Measurements from ENCODE around the gene GBX1. TPM values are rescaled to one million over a fixed set of nuclear protein-coding genes. Genes with fewer than 3 reads are reported as not detected.

The GBX1 gene
- total RNA-seq, 1 experiment from 2014 or later: not detected

DNA sequence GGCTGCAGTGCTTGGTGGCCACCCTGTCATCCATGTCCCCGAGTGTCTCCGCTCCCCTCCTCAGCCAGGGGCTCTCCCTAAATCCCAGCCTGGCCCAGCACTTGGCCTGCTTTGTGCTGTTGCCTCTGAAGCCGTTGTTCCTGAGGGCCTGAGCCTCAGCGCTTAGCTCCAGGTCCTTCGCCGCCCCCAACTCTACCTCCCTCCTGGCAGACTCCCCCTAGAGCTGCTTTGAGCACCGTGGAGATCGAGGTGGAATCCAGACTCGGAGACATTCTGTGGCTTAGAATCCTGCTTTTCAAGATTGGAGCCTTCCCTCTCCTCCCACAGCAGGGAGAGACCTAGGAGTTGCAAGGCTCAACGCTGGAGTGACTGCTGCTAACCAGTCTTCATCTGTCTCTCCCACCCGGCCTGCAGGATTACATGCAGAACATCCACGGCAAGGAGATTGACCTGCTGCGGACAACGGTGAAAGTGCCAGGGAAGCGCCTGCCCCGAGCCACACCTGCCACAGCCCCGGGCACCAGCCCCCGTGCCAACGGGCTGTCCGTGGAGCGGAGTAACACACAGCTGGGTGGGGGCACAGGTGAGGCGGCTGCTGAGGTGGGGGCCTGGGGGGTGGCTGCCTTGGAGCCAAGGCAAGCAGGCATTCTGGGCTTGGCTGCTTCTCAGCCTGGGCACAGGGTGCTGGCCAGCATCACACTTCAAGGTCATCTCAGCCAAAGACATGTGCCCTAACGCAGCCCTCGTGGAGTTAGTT, 33.3 kb downstream of the GBX1 start:
- CTCF ChIA-PET: interaction anchor here (1.0 kb wide), 1 partner anchor 236 kb away, joined by 3 read pairs; no protein-coding TSS in a partner anchor
- H3K36me3 Mint-ChIP-seq (ENCODE audit: insufficient read depth, unreplicated experiment): peaks cover 44% of the 10 kb centered on the region
- TF ChIP-seq, protein P1, sequence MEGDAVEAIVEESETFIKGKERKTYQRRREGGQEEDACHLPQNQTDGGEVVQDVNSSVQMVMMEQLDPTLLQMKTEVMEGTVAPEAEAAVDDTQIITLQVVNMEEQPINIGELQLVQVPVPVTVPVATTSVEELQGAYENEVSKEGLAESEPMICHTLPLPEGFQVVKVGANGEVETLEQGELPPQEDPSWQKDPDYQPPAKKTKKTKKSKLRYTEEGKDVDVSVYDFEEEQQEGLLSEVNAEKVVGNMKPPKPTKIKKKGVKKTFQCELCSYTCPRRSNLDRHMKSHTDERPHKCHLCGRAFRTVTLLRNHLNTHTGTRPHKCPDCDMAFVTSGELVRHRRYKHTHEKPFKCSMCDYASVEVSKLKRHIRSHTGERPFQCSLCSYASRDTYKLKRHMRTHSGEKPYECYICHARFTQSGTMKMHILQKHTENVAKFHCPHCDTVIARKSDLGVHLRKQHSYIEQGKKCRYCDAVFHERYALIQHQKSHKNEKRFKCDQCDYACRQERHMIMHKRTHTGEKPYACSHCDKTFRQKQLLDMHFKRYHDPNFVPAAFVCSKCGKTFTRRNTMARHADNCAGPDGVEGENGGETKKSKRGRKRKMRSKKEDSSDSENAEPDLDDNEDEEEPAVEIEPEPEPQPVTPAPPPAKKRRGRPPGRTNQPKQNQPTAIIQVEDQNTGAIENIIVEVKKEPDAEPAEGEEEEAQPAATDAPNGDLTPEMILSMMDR (IDR thresholded peaks at IDR 0.05; ENCODE audit: unreplicated experiment): no peak
- H3K27ac Mint-ChIP-seq (ENCODE audit: low read depth, unreplicated experiment): no peak overlapping the region
- POLR2A ChIA-PET: no interaction called here
- no peak for DNase-seq (ENCODE audit: unreplicated experiment)
- H3K27me3 Mint-ChIP-seq (ENCODE audit: insufficient read depth, unreplicated experiment): no peaks in the 10 kb centered on the region
- no peaks in the 10 kb centered on the region for H3K9me3 Mint-ChIP-seq (ENCODE audit: unreplicated experiment)
- no TSS peak for BruUV-seq (replicated peaks)
- intact Hi-C loops (cut with micrococcal nuclease): no loop called here
- H3K4me1 Mint-ChIP-seq (ENCODE audit: insufficient read depth, unreplicated experiment): no peaks in the 10 kb centered on the region
- no peak overlapping the region for H3K4me3 Mint-ChIP-seq (ENCODE audit: unreplicated experiment)

DNA sequence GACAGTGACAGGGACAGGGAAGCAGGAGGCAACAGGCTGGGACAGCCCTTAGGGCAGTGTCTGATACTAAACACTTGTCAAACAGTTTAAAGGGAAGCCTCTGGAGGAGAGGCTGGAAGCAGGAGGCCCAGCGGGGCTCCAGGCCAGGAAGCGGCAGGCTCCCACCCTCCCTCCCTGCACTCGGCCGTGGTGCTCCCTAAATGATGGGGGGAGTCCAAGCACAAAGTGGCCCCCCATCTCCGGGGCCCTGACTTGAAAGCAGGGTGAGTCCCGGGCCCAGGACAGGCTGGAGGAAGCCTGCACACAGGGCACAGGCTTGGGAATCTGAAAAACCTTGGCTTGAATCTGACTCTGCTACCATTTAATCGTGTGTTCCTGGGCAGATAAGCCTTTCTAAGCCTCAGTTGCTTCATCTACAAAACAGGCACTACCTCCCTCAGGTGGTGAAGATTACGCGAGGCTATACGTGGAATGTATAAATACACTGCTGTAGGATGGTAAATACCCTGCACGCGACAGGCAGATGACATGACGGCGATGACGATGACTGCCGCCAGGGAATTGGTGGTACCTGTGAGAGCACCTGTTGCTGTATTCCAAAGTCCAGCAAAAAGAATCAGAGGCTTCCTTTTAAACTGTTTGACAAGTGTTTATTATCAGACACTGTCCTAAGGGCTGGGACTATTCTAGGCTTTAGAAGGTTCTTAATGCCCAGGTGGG, 34.1 kb downstream of the GBX1 start:
- DNase-seq (ENCODE audit: unreplicated experiment): no peak
- intact Hi-C loops (cut with micrococcal nuclease): no loop called here
- TF ChIP-seq, protein P1 (IDR thresholded peaks at IDR 0.05; ENCODE audit: unreplicated experiment): no peak
- no peak overlapping the region for H3K27ac Mint-ChIP-seq (ENCODE audit: low read depth, unreplicated experiment)
- H3K4me3 Mint-ChIP-seq (ENCODE audit: unreplicated experiment): no peak overlapping the region
- H3K27me3 Mint-ChIP-seq (ENCODE audit: insufficient read depth, unreplicated experiment): no peaks in the 10 kb centered on the region
- no TSS peak for BruUV-seq (replicated peaks)
- ChIA-PET POLR2A (no interaction called here), CTCF (interaction anchor here (0.6 to 1.2 kb wide), 2 partner anchors 9 to 510 kb away, joined by 3 to 7 read pairs; no protein-coding TSS in a partner anchor)
- H3K36me3 Mint-ChIP-seq (ENCODE audit: insufficient read depth, unreplicated experiment): peaks cover 51% of the 10 kb centered on the region
- H3K9me3 Mint-ChIP-seq (ENCODE audit: unreplicated experiment): no peaks in the 10 kb centered on the region
- no peaks in the 10 kb centered on the region for H3K4me1 Mint-ChIP-seq (ENCODE audit: insufficient read depth, unreplicated experiment)

- POLR2A ChIA-PET: no interaction called here
- BruUV-seq (replicated peaks): no TSS peak
- Mint-ChIP-seq H3K27ac (ENCODE audit: low read depth, unreplicated experiment) (no peak overlapping the region), H3K36me3 (ENCODE audit: insufficient read depth, unreplicated experiment) (peaks cover 50% of the 10 kb centered on the region), H3K4me3 (ENCODE audit: unreplicated experiment) (no peak overlapping the region), H3K4me1 (ENCODE audit: insufficient read depth, unreplicated experiment) (no peaks in the 10 kb centered on the region), H3K9me3 (ENCODE audit: unreplicated experiment) (no peaks in the 10 kb centered on the region), H3K27me3 (ENCODE audit: insufficient read depth, unreplicated experiment) (no peaks in the 10 kb centered on the region)
- no peak for DNase-seq (ENCODE audit: unreplicated experiment)
- intact Hi-C loops (cut with micrococcal nuclease): no loop called here
- TF ChIP-seq, protein P1 (IDR thresholded peaks at IDR 0.05; ENCODE audit: unreplicated experiment): no peak
- CTCF ChIA-PET: interaction anchor here (0.5 to 1.2 kb wide), 3 partner anchors 9 to 1419 kb away, joined by 3 to 7 read pairs (median 4); no protein-coding TSS in a partner anchor
Observed at GRCh38 chr7:151132461-151133205, 34.9 kb downstream of the GBX1 start.
